Ecto neural progenitor cell (in vitro differentiated cells): ENCODE data around the gene ITPKA.

Experiments
- DNase-seq: peaks from one replicate; pipeline ENCODE4 v3.0.0-alpha.2; 2018; ENCODE audit warnings: low spot score

The ITPKA gene

DNA sequence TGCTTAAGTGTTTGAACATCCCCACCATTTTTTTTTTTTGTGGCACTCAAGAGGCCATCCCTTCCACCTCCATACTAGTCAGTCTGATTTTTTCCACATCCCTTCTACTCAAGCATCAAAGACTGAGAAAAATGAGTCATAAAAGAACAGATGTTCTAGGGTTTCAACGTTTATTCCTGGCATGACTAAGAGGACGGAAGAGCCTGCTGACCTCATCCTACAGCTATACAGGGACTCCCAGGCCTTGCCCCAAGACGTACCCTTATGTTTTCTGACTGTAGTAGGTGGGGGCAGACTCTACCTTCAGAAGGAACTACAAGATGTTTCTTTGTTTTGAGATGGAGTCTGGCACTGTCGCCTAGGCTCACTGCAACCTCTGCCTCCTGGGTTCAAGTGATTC lies 3.3 kb upstream of the ITPKA start:
- DNase-seq, result no peak

- DNase-seq, result no peak
These were observed 1.8 kb upstream of the ITPKA start for GRCh38 chr15:41491889-41492288.

DNA sequence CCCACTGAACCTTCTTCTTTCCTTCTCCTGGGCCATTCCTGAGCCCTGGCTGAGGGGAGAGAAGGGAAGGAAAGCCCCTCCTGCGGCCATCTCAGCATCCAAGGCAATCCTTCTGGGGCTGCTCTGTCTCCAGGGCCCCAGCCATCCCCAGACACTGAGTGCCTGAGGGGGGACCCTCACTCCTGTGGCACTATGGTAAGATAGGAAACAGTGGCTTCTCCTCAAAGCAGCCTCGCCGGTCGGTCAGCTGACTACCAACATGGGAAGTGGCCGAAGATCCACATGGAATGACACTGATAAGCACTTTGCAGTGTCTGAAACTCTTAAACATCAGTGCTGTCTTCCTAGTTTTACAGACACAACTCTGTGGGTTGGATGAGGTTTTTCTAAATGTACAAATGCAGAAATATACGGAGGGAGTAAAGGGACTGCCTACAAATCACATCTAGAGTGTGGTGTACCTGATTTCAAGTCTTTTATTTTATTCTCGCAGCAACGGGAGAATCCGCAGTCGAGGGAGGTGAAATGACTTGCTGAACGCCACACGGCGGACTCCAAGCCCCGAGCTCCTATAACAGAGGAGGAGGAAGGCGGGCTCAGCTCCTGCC lies 973 bp upstream of the ITPKA start:
- DNase-seq, result no peak

GRCh38 chr15:41493902-41494189 lies 172 bp downstream of the ITPKA start:
- DNase-seq, result no peak

- DNase-seq, result peak; percentile 80
These were observed 682 bp downstream of the ITPKA start for GRCh38 chr15:41494190-41494921.

DNA sequence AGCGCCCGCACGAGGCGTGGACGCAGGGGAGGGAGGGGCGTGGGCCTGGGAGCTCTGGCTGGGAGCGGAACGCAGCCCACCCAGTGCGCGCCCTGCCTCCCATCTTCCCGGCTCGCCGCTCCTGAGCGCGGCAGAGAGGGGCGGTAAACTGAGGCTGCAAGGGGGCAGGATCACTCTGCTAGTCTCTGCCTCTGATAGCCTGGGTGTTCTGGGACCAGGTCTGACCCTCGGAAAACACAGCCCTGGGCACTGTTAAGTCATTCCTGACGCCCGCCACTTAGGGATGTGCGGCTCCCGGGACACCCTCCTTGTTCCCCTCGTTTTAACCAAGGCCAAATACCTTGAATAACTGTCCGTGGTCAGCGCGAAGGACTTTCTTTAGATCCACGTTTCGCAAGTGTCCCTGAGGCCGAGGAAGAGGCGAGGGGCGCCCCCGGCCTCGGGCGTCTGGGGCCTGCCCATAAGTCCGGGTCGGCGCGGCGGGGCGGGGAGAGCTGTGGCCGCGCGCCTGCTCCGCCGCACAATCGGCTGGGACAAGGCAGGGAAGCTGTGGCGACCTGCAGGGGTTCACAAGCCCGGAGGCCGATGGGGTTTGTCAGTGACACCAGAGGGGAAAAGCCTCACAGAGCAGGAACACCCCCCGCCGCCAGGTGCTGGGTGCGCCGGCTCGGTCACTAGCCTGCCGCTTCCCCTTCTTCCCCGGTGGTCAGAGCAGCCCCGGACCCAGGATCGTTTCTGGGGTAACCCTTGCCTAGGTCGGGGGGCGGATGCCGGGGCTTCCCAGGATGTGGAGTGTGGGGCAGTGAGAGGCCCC lies 1.5 kb downstream of the ITPKA start:
- DNase-seq, result peak; percentile 70

DNA sequence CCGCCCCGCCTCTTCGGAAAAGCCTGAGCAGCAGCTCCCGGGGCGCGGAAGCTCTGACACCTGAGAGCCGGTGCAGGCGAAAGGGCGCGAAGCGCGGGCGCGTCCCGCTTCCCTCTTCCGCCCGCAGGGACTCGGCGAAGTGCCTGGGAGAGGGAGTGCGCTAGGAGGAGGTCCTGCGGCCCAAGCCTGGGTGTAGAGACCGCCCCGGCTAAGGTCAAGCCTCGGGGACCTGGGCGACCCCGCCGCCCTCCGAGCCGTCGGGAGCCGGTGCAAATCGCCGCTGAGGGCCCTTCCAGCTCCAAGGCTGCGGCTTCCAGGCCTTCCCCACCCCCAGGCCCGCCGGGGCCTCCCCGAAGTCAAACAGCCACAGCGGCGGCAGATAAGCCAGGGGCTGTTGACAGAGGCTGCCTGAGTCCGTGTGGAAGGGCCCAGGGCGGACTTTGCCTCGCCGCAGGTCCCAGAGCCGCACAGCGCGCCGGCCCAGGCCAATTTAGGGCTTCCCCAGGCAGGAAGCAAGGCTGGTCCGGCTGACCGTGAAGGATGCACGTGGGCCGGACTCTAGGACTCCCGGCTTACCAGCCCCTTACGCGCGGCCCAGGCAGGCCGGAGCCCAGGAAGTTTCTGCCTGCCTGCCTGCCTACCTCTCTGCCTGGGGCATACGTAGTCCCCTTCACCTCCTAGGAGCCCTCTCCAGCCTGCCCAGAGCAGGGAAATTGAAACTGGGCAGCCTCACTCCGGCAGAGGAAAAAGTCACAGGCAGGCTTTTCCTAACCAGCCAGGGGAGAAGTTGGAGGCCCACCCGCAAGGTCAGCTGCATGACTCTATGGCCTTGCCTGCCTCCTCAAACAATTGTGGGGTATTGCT lies 2.3 kb downstream of the ITPKA start:
- peak; percentile 74 for DNase-seq

DNA sequence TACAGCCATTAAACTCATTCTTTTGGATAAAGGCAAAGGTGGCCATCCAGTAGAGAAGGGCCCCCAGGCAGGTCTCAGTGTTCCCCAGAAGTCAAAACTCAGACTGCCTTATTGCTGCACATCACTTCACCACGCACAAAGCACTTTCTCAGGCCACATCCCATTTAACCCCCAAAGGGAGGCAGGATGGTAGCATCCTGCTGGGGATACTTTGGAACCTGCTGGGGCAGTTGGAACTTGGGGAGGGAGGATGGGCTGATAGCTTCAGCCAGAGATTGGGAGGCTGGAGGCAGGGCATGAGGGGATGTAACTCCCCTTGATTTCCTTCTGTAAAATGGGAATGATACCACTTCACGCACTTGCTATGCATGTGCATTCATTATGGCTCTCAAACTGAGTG lies 5.0 kb downstream of the ITPKA start:
- no peak for DNase-seq

DNA sequence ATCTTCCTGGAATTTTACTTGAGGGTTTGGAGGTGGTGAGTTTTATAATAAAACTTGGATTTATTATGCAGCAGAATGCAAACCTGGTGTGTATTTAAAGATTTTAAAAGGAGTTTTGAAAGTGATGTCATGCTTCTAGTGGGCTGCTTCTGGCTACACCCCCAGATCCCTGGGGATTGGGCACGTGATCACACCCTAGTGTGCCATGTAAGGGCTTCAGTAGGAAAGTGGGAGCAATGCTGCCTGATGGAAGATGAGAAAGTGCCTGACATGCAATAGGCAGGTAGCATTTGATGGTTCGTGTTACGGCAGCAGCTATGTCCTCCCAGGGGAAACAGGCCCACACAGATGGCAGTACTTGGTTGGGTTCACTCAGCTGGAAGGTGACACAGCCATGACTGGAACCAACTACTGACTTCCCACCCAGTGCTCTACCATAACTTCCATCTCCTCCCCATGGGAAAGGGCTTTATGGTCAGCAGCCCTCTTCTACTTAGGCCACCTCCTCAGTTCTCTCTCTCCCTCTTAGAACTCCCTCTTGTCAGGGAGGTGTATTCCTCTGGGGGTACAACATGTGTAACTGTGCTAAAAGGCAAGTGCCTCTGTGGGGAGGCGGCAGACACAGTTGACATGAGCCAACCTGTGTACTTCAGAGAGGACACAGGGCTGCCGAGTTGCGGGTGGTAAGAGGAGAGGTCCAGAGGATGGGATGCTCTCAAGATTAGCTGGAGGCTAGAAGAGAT lies 5.6 kb downstream of the ITPKA start:
- no peak for DNase-seq

- no peak for DNase-seq
These were observed 7.7 kb downstream of the ITPKA start for GRCh38 chr15:41501191-41501917.

- DNase-seq, result no peak
These were observed 8.5 kb downstream of the ITPKA start for GRCh38 chr15:41501931-41502794.

DNA sequence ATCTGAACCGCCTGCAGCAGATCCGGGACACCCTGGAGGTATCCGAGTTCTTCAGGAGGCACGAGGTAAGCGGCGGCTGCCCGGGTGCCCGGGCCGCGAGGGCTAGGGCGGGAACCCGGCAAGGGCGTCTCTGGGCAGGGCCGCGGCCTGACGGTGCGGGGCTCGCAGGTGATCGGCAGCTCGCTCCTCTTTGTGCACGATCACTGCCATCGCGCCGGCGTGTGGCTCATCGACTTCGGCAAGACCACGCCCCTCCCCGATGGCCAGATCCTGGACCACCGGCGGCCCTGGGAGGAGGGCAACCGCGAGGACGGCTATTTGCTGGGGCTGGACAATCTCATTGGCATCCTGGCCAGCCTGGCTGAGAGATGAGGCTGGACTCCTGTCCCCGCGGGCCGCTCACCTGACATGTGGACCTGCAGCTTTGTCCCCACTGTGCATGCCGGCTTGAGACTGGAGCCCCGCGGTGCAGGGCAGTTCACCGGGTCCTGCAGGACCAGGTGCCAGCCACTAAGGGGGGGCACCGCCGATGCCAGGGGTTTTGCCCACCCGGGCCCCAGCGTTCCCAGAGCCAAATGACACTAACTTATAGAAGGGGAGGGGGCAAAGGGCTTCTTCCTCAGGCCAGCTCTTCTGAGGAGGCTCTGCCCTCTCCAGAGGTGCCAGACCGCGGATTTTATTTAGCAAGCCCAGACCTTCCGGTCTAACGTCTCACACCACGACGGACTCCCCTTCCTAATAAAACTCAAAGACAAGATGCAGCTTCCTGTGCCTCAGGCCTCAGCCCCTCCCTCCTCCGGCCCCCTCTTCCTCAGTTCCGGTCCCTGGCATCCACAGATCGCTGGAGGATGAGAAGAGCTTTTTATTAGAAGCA lies 9.4 kb downstream of the ITPKA start:
- peak; percentile 64 for DNase-seq

- DNase-seq, result no peak
These were observed 10.0 kb downstream of the ITPKA start for GRCh38 chr15:41503669-41504010.

GRCh38 chr15:41504751-41505492 lies 11.2 kb downstream of the ITPKA start:
- no peak for DNase-seq

DNA sequence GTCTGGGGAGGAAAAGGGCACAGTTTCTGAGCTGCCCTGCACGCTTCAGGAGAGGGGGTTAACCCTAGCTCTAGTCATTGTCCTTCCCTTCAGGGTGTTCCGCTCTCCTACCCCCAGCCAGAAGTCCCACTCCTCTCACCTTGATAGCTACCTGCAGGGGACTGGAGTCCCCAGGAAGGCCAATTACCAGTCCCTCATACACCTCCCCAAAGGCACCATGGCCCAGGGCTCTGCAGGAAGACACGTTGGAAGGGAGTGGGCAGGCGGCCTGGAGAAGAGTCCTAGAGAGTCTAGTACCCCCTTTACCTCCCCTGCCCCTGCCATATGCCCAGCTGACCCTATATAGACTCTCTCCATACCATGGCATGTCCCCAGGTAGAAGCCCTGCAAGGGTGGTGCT lies 12.1 kb downstream of the ITPKA start:
- DNase-seq, result no peak

DNA sequence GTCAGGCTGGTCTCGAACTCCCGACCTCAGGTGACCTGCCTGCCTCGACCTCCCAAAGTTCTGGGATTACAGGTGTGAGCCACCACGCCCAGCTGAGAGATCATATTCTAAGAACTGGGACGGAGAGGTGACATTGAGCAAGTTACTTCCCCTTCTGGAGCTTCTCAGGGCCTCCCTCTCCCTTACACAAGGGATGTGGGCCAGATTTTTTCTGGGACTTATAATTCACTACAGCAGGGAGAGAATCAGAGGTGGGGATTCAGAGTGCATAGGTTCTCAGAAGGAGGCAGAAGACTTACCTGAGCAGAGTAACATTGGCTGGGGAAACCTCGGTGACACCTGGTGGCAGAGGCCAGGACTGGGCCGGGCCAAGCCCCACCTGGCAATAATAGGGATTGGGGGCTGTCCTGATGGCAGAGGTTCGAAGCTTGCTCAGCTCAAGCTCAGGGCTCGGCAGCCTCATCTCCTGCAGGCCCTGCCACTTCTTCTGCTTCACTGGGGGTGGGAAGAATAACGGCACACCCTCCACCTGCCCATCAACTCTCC lies 13.2 kb downstream of the ITPKA start:
- DNase-seq, result no peak

DNA sequence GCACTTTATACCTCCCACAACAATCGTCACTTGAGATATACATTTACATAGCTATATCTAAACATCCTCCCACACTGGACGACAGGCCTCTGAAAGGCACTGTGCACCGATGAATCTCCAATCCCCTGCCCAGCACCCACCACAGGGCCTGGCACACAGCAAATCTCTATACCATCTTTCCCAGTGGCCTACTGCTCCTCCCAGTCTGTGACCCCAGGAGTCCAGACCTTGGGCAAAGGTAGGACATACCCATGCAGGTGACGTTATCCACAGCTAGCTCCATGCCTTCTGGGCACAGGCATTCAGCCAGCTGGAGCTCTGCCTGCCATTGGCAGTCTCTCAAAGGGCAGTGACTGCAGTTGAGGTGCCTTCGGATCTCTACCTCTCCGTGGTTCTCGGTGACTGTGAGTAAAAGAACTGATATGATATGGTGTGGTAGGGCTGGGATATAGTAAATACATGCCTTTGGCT lies 14.2 kb downstream of the ITPKA start:
- no peak for DNase-seq

DNA sequence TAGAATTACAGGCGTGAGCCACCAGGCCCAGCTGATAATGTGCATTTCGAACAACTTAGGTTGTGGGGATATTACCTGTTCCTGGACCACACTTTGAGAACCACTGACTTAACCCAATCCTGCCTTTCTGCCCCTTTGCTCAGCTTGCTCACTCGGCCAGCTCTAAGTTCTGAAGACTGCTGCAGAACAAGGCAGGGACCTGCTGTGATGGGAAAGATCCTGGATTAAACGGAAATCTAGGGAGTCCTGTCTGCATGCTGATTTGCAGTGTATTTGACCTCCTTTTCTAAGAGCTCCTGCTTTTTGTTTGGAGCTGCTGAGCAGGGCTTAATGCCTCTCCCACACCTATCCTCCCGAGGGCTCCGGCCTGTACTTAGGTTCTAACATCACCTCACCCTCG lies 17.1 kb downstream of the ITPKA start:
- DNase-seq, result no peak
